ENCODE data around the gene CNBD2.

CNBD2 gene

GRCh38 chr20:35975576-35976373 lies 7.4 kb downstream of the CNBD2 start (continued):
- TF ChIP-seq ZBTB10 (tag by site-specific recombination; IDR thresholded peaks at IDR 0.05) = no peak
- no peak for TF ChIP-seq ZNF184 (tag by site-specific recombination; IDR thresholded peaks at IDR 0.05)

- ChIA-PET CTCF (interaction anchor here (0.7 to 10.0 kb wide), 2 partner anchors 14 to 547 kb away, joined by 3 to 97 read pairs; no protein-coding TSS in a partner anchor), POLR2A (no interaction called here)
- H3K4me1 ChIP-seq (ENCODE audit: control insufficient read depth, insufficient read depth, low read length) = no peaks in the 10 kb centered on the region
- H3K27ac ChIP-seq (ENCODE audit: extremely low read depth, low read depth, low read length) = no peak overlapping the region
- H3K4me3 ChIP-seq (ENCODE audit: low read depth, low read length) = no peak overlapping the region
- no peaks in the 10 kb centered on the region for H3K36me3 ChIP-seq (ENCODE audit: control insufficient read depth in 2 of 2, insufficient read depth in 1 of 2, low read length in 2 of 2)
- H3K9me3 ChIP-seq (ENCODE audit: control insufficient read depth, insufficient read depth, low read depth, low read length) = no peaks in the 10 kb centered on the region
- TF ChIP-seq ZNF654 (tag by site-specific recombination; IDR thresholded peaks at IDR 0.05; ENCODE audit: low read depth) (no peak), ZNF514 (tag by site-specific recombination; IDR thresholded peaks at IDR 0.05) (no peak), ZSCAN30 (tag by site-specific recombination; IDR thresholded peaks at IDR 0.05) (no peak), ZNF777 (tag by site-specific recombination; IDR thresholded peaks at IDR 0.05; ENCODE audit: borderline replicate concordance) (no peak), ZNF292 (tag by site-specific recombination; IDR thresholded peaks at IDR 0.05; ENCODE audit: borderline replicate concordance, low read depth) (no peak), KLF8 (tag by site-specific recombination; IDR thresholded peaks at IDR 0.05) (no peak), ZBTB10 (tag by site-specific recombination; IDR thresholded peaks at IDR 0.05) (no peak), TRIM28 (IDR thresholded peaks at IDR 0.05; ENCODE audit: borderline replicate concordance, low read length) (no peak), ZNF580 (tag by site-specific recombination; IDR thresholded peaks at IDR 0.05) (no peak), ZNF747 (tag by site-specific recombination; IDR thresholded peaks at IDR 0.05) (no peak), GFI1B (tag by site-specific recombination; IDR thresholded peaks at IDR 0.05) (no peak)
These were observed 9.7 kb downstream of the CNBD2 start for GRCh38 chr20:35978041-35978513.

GRCh38 chr20:35979544-35979943 lies 11.2 kb downstream of the CNBD2 start:
- no peak overlapping the region for H3K27ac ChIP-seq (ENCODE audit: extremely low read depth, low read depth, low read length)
- no peak overlapping the region for H3K4me3 ChIP-seq (ENCODE audit: low read depth, low read length)
- no peaks in the 10 kb centered on the region for H3K36me3 ChIP-seq (ENCODE audit: control insufficient read depth in 2 of 2, insufficient read depth in 1 of 2, low read length in 2 of 2)
- POLR2A ChIA-PET = interaction anchor here (0.8 kb wide), 1 partner anchor 25 kb away, joined by 3 read pairs; the partner anchor contains the start of gene SCAND1
- no peaks in the 10 kb centered on the region for H3K4me1 ChIP-seq (ENCODE audit: control insufficient read depth, insufficient read depth, low read length)
- TF ChIP-seq ZNF114 (tag by site-specific recombination; IDR thresholded peaks at IDR 0.05) = no peak
- TF ChIP-seq ZNF623 (tag by site-specific recombination; IDR thresholded peaks at IDR 0.05) = no peak
- no peak for TF ChIP-seq ZEB2 (tag by site-specific recombination; IDR thresholded peaks at IDR 0.05)
- TF ChIP-seq ZBTB17 (tag by site-specific recombination; IDR thresholded peaks at IDR 0.05) = no peak
- TF ChIP-seq ZSCAN30 (tag by site-specific recombination; IDR thresholded peaks at IDR 0.05) = no peak
- no peak for TF ChIP-seq ZNF585B (tag by site-specific recombination; IDR thresholded peaks at IDR 0.05)
- no peak for TF ChIP-seq ZNF211 (tag by site-specific recombination; IDR thresholded peaks at IDR 0.05; ENCODE audit: low read depth)
- TF ChIP-seq ZNF664 (tag by site-specific recombination; IDR thresholded peaks at IDR 0.05) = no peak
- TF ChIP-seq MEIS1 (CRISPR knock-in tag; IDR thresholded peaks at IDR 0.05; ENCODE audit: borderline replicate concordance) = no peak
- no peak for TF ChIP-seq ZNF239 (tag by site-specific recombination; IDR thresholded peaks at IDR 0.05)
- TF ChIP-seq PRDM1 (tag by site-specific recombination; IDR thresholded peaks at IDR 0.05) = no peak
- TF ChIP-seq ZNF2 (tag by site-specific recombination; IDR thresholded peaks at IDR 0.05) = no peak
- TF ChIP-seq ZNF843 (tag by site-specific recombination; IDR thresholded peaks at IDR 0.05) = no peak
- TF ChIP-seq RBAK (tag by site-specific recombination; IDR thresholded peaks at IDR 0.05) = no peak
- TF ChIP-seq ZNF391 (tag by site-specific recombination; IDR thresholded peaks at IDR 0.05; ENCODE audit: borderline replicate concordance, low read depth) = no peak
- TF ChIP-seq IKZF3 (tag by site-specific recombination; IDR thresholded peaks at IDR 0.05) = no peak
- no peak for TF ChIP-seq TRIM28 (IDR thresholded peaks at IDR 0.05; ENCODE audit: borderline replicate concordance, low read length)
- TF ChIP-seq ZNF48 (tag by site-specific recombination; IDR thresholded peaks at IDR 0.05) = no peak
- CTCF ChIA-PET = interaction anchor here (0.5 to 10.0 kb wide), 5 partner anchors 13 to 481 kb away, joined by 3 to 97 read pairs (median 7); partner anchors contain the start of gene SCAND1
- H3K9me3 ChIP-seq (ENCODE audit: control insufficient read depth, insufficient read depth, low read depth, low read length) = no peaks in the 10 kb centered on the region
